ENCODE results near the gene MAP3K3.
A peak's percentile ranks its signal among the peaks of the same experiment; 100 is the strongest.

Gene MAP3K3

GRCh38 chr17:63622574-63623390, 565 bp downstream of the MAP3K3 start:
- DNase-seq (ENCODE audit: low spot score), result peak; percentile 53

DNA sequence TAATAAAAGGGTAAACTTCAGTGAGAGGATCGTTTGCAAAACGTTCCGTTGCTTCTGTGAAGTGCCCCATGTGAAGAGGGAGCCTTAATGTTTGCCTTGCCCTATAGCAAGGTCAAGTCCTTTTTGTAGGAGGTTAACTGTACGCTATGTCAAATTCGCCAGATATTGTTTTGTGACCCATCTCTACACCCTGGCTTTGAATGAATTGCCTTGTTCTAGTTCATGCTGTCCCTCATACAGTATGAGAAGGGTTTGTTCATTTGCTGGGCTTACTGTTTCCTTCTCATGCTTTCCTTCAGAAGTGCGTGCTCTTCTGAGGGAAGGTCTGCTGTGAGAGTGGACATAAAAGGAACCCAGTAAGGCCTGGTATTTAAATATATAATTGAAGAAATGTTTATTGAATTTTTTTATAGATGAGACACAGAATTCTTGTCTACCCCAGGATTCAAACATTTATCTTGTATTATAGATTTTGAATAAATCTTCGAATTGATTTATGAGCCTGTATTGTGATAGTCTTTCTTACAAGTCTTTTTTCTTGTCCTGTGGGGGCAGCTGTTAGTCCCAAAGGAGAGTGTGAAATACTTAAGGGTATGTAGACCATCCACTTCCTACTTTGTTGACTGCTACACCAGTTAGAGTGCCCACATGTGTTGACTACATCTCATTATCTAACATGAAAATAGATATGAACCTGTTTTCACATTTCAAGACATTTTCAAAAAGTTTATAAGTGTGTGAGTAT, 1.7 kb downstream of the MAP3K3 start:
- DNase-seq (ENCODE audit: low spot score), result no peak

DNA sequence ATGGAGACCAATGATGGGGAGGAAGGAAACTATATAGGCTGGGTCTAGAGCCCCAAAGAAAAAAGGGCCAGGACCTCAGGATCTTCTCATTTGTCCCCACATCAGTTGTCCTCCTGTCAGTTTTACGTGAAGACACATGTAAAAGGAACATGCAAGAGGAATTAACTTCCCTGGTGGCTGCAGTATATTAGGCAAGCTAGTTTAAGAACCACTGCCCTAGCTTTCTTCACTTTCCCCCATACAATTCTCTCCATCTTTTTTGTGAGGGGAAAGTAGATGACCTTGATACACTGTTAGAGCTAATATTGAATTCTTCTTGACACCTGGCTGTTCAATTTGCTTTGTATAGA, 2.3 kb downstream of the MAP3K3 start:
- DNase-seq (ENCODE audit: low spot score), result no peak

DNA sequence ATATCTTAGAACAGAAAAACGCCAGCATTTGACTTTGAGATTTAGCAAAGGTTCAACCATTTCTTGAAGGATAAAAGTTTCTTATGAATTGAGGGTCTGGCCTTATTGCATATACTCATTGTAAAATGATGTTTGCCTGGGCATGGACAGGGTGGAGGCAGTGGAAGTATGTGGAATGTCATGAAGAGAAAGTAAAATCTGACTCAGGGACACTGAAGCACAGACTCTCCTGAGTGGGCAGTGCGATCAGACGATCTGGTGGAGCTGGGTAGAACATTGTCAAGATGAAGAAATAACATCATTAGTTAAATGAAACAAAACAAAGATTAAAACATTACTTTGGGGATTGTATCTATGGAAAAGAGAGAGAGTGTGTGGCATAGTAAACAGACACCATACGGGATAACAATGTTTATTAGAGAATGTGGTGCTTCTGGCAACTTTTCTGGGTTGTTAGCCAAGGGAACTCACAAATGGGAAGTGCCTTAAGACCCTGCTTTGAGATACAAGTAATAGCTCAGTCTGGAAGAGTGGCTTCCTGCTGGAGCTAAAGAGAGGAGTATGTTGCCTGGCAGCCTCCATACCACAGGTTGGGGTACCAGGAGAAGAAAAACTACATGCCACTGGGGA, 4.4 kb downstream of the MAP3K3 start:
- no peak for DNase-seq (ENCODE audit: low spot score)

DNA sequence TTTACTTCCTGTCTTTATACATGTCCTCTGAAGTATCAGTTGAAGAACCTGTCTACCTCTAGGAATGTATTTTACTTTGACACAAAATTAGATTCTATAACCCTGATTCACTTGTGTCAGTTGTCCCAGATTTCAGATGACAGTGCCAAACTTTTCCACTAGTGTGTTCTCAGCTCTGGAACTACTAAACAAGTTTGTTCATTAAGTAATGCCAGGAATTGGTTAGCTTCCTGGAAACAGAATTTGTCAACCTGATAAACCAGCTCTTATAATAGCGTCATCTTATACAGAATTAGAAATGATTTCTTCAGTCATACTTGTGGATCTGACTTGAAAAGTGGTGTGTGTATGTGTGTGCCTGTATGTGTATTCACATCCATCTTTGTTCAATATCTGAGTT, 7.4 kb downstream of the MAP3K3 start:
- DNase-seq (ENCODE audit: low spot score), result no peak

DNA sequence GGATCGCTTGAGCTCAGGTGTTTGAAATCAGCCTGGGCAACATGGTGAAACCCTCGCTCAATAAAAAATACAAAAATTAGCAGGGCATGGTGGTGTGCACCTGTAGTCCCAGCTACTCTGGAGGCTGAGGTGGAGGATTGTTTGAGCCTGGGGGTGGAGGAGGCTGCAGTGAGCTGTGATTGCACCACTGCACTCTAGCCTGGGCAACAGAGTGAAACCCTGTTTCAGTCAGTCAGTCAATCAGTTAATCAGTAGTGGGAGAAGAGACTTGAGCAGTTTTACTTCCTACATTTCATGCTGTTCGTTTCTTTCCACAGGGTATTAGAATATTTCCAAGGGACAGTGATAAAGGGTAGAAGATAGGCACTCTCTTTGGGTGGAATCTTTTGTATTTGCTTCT, 8.8 kb downstream of the MAP3K3 start:
- no peak for DNase-seq (ENCODE audit: low spot score)

- no peak for DNase-seq (ENCODE audit: low spot score)
Observed at GRCh38 chr17:63631626-63632025, 9.4 kb downstream of the MAP3K3 start.

DNA sequence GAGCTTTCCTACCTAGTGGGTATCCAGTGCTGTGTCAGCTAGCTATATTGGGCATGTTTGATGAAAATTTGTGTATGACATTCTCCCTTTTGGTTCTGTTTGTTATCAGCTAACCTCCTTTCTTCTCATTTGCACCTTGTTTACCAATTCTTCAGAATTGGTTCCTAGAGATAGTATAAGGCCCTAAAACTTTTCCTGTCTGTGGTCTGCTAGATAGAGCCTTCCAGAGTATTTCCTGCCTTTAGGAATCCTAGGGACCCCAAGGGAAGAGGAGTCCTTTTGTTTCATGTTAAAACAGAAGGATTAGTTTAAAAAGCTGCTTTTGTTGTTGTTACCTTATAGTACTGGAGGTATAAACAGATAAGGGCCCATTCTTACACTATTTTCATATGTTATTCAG, 11.5 kb downstream of the MAP3K3 start:
- no peak for DNase-seq (ENCODE audit: low spot score)

- DNase-seq (ENCODE audit: low spot score), result no peak
Observed at GRCh38 chr17:63634163-63634562, 11.9 kb downstream of the MAP3K3 start.

GRCh38 chr17:63634816-63635215, 12.6 kb downstream of the MAP3K3 start:
- no peak for DNase-seq (ENCODE audit: low spot score)

DNA sequence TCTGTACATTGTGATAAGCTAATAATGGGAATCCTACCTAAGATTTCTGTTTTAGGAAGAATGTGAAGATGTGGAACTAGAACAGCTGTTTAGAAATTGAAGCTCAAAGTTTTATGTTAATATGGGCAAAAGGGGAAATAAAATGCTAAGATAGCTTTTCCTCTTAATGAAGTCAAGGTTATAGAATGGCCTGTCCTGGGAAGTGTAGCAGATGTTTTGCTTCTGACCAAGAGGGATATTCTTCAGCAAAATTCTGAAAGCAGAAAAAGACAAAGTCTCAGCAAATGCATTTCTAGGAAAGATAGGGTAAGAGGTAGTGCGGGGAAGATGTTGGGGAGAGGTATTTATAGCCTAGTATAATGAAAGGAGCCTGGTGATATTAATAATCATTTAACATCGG, 13.1 kb downstream of the MAP3K3 start:
- no peak for DNase-seq (ENCODE audit: low spot score)

- no peak for DNase-seq (ENCODE audit: low spot score)
Observed at GRCh38 chr17:63635787-63636186, 13.6 kb downstream of the MAP3K3 start.

GRCh38 chr17:63639125-63639524, 16.9 kb downstream of the MAP3K3 start:
- DNase-seq (ENCODE audit: low spot score), result no peak

DNA sequence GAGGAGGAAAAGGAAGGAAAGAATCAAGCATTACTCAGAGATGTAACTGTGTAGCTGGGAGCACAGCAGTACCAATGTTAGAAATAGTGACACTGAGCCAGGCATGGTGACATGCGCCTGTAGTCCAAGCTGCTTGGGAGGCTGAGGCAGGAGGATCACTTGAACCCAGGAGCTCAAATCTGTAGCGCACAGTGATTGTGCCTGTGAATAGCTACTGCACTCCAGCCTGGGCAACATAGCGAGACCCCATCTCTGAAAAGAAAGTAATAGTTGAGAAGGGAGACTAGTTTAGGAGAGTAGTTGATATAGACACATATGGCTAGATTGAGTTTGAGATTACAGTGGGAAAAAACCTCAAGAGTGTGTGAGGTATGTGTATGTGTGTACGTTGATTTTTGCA, 17.8 kb downstream of the MAP3K3 start:
- no peak for DNase-seq (ENCODE audit: low spot score)

GRCh38 chr17:63641692-63642448, 19.7 kb downstream of the MAP3K3 start:
- DNase-seq (ENCODE audit: low spot score), result no peak

DNA sequence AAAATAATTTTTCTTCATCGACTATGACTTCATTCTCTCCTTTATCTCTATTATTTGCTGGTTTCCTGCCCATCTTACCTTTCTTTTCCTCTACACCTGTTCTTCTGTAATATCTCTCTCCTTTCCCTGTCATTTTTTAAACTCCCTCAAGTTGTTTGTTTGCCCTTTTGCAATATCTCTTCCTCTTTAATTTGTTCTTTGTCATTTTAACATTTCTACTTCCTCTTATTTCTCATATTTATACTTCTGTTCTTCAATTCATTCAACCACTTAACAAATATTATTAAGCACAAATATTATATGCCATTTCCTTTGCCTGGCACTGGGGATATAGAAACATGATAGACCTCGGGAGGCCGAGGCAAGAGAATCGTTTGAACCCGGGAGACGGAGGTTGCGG, 22.6 kb downstream of the MAP3K3 start:
- DNase-seq (ENCODE audit: low spot score), result no peak

- DNase-seq (ENCODE audit: low spot score), result no peak
Observed at GRCh38 chr17:63645775-63646487, 23.7 kb downstream of the MAP3K3 start.

GRCh38 chr17:63646488-63646806, 24.2 kb downstream of the MAP3K3 start:
- DNase-seq (ENCODE audit: low spot score), result no peak

GRCh38 chr17:63647065-63647725, 25.0 kb downstream of the MAP3K3 start:
- DNase-seq (ENCODE audit: low spot score), result no peak

GRCh38 chr17:63647936-63648335, 25.7 kb downstream of the MAP3K3 start:
- DNase-seq (ENCODE audit: low spot score), result no peak

- DNase-seq (ENCODE audit: low spot score), result no peak
Observed at GRCh38 chr17:63649813-63650212, 27.6 kb downstream of the MAP3K3 start.
